ENCODE data around the gene KDM4C. TPM values are rescaled to one million over a fixed set of nuclear protein-coding genes. Genes with fewer than 3 reads are reported as not detected.

The KDM4C gene
- total RNA-seq, 4 donors from 2014 or later: 52.1 to 83.6 (median 65.5) TPM

GRCh38 chr9:6968271-6968670, 210.5 kb downstream of the KDM4C start:
- H3K4me1 ChIP-seq: no peaks in the 10 kb centered on the region
- no peak overlapping the region for H3K27ac ChIP-seq
- DNase-seq: no peak
- H3K27me3 ChIP-seq: no peaks in the 10 kb centered on the region
- intact Hi-C loops (cut with DNase I): no loop called here
- H3K4me3 ChIP-seq (replicated peaks in 1 of 3): no peak overlapping the region
- no peaks in the 10 kb centered on the region for H3K36me3 ChIP-seq
- no peaks in the 10 kb centered on the region for H3K9me3 ChIP-seq
- WGBS, 2 donors: 44 to 55% methylated on average over 3 of the region's 3 CpGs
- no peak for TF ChIP-seq POLR2A (IDR thresholded peaks at IDR 0.05)
- no peak for TF ChIP-seq CTCF (IDR thresholded peaks at IDR 0.05)

GRCh38 chr9:6969805-6970204, 212.0 kb downstream of the KDM4C start:
- 84 to 90% methylated on average over 3 of the region's 3 CpGs for WGBS, 2 donors
- H3K4me3 ChIP-seq (replicated peaks in 1 of 3): no peak overlapping the region
- no peaks in the 10 kb centered on the region for H3K27me3 ChIP-seq
- no peak for TF ChIP-seq POLR2A (IDR thresholded peaks at IDR 0.05)
- intact Hi-C loops (cut with DNase I): no loop called here
- H3K4me1 ChIP-seq: no peaks in the 10 kb centered on the region
- H3K9me3 ChIP-seq: no peaks in the 10 kb centered on the region
- H3K36me3 ChIP-seq: no peaks in the 10 kb centered on the region
- H3K27ac ChIP-seq: no peak overlapping the region
- no peak for DNase-seq

- Histone ChIP-seq H3K27me3 (no peaks in the 10 kb centered on the region), H3K36me3 (no peaks in the 10 kb centered on the region), H3K27ac (no peak overlapping the region), H3K4me3 (replicated peaks in 1 of 3) (no peak overlapping the region), H3K9me3 (no peaks in the 10 kb centered on the region), H3K4me1 (no peaks in the 10 kb centered on the region)
- TF ChIP-seq CTCF (IDR thresholded peaks at IDR 0.05) (no peak), POLR2A (IDR thresholded peaks at IDR 0.05) (no peak)
- no peak for DNase-seq
- WGBS, 2 donors: 81 to 84% methylated on average over 2 of the region's 2 CpGs
- intact Hi-C loops (cut with DNase I): no loop called here
These were observed 215.3 kb downstream of the KDM4C start for GRCh38 chr9:6973089-6973488.

- intact Hi-C loops (cut with DNase I): no loop called here
- Histone ChIP-seq H3K4me3 (replicated peaks in 1 of 3) (no peak overlapping the region), H3K27ac (no peak overlapping the region), H3K9me3 (no peaks in the 10 kb centered on the region), H3K36me3 (no peaks in the 10 kb centered on the region), H3K4me1 (no peaks in the 10 kb centered on the region), H3K27me3 (no peaks in the 10 kb centered on the region)
- no peak for DNase-seq
- WGBS, 2 donors: 86 to 87% methylated on average over 2 of the region's 2 CpGs
- TF ChIP-seq CTCF (IDR thresholded peaks at IDR 0.05) (no peak), POLR2A (IDR thresholded peaks at IDR 0.05) (no peak)
These were observed 216.0 kb downstream of the KDM4C start for GRCh38 chr9:6973762-6974161.

- Histone ChIP-seq H3K27ac (no peak overlapping the region), H3K4me1 (no peaks in the 10 kb centered on the region), H3K4me3 (replicated peaks in 1 of 3) (no peak overlapping the region), H3K9me3 (no peaks in the 10 kb centered on the region), H3K27me3 (no peaks in the 10 kb centered on the region), H3K36me3 (no peaks in the 10 kb centered on the region)
- 90 to 94% methylated on average over 2 of the region's 2 CpGs for WGBS, 2 donors
- DNase-seq: no peak
- TF ChIP-seq CTCF (IDR thresholded peaks at IDR 0.05): no peak
- no peak for TF ChIP-seq POLR2A (IDR thresholded peaks at IDR 0.05)
- intact Hi-C loops (cut with DNase I): no loop called here
These were observed 217.4 kb downstream of the KDM4C start for GRCh38 chr9:6975198-6975597.

GRCh38 chr9:6977761-6978160, 220.0 kb downstream of the KDM4C start:
- no peak for DNase-seq
- no peaks in the 10 kb centered on the region for H3K9me3 ChIP-seq
- H3K36me3 ChIP-seq: peaks cover 0 to 2% of the 10 kb centered on the region in 2 donors
- WGBS, 2 donors: 94 to 96% methylated on average over 1 of the region's 1 CpG
- intact Hi-C loops (cut with DNase I): no loop called here
- no peaks in the 10 kb centered on the region for H3K4me1 ChIP-seq
- no peak overlapping the region for H3K4me3 ChIP-seq (replicated peaks in 1 of 3)
- TF ChIP-seq CTCF (IDR thresholded peaks at IDR 0.05) (no peak), POLR2A (IDR thresholded peaks at IDR 0.05) (no peak)
- no peaks in the 10 kb centered on the region for H3K27me3 ChIP-seq
- H3K27ac ChIP-seq: no peak overlapping the region

Measured in thyroid gland (tissue), 4 donors.